A673 (cell line): ENCODE data around the gene EHMT1. TPM values are rescaled to one million over a fixed set of nuclear protein-coding genes. Genes with fewer than 3 reads are reported as not detected.

ENCODE experiments used
- BruUV-seq: library from RNA; stranded (reverse); fragments of 400-500 nt; replicated peaks from 2 replicates; lab custom pipeline; 2021; lab: Mats Ljungman, UMichigan
- CTCF ChIA-PET: fragments of 300-600 bp; sonication (Branson Sonifier 250); formaldehyde crosslinking; loops from one replicate; lab custom pipeline; 2022; ENCODE audit warnings: antibody characterized with exemption; lab: Charles Lee
- POLR2A ChIA-PET: fragments of 300-600 bp; sonication (Branson Sonifier 250); formaldehyde crosslinking; loops from one replicate; lab custom pipeline; 2022; ENCODE audit warnings: antibody characterized with exemption; ENCODE audit not compliant: low non-redundant PET; lab: Charles Lee
- DNase-seq: peaks from one replicate; pipeline ENCODE4 v3.0.0-alpha.2; 2015; ENCODE audit warnings: low spot score
- H3K27ac ChIP-seq: fragments of 200-600 bp; sonication (generic); 2 replicates; pipeline ENCODE4 v1.5.1; 2016; ENCODE audit warnings: mixed run types, low read depth, mild to moderate bottlenecking, mixed read lengths, antibody characterized with exemption, low read length; ENCODE audit not compliant: poor library complexity, severe bottlenecking
- H3K27me3 ChIP-seq: fragments of 200-600 bp; sonication (generic); replicated peaks from 2 replicates; pipeline ENCODE4 v1.6.1; 2017; ENCODE audit warnings: mixed run types, low read depth, mild to moderate bottlenecking, mixed read lengths, antibody characterized with exemption, low read length; ENCODE audit not compliant: insufficient read depth, poor library complexity
- H3K36me3 ChIP-seq: fragments of 200-600 bp; sonication (generic); 2 replicates; pipeline ENCODE4 v1.6.1; 2016; ENCODE audit warnings: mixed run types, mild to moderate bottlenecking, mixed read lengths, antibody characterized with exemption, low read length; ENCODE audit not compliant: insufficient read depth, poor library complexity, severe bottlenecking
- H3K4me1 ChIP-seq: fragments of 200-600 bp; sonication (generic); 2 replicates; pipeline ENCODE4 v1.6.1; 2017; ENCODE audit warnings: mixed run types, mild to moderate bottlenecking, mixed read lengths, antibody characterized with exemption, low read length; ENCODE audit not compliant: insufficient read depth, poor library complexity, severe bottlenecking
- H3K4me3 ChIP-seq: fragments of 200-600 bp; sonication (generic); 2 replicates; pipeline ENCODE4 v1.5.1; 2016; ENCODE audit warnings: low read depth, mixed run types, mild to moderate bottlenecking, mixed read lengths, low read length; ENCODE audit not compliant: poor library complexity, severe bottlenecking
- H3K9me3 ChIP-seq: fragments of 200-600 bp; sonication (generic); 2 replicates; pipeline ENCODE4 v1.6.1; 2016; ENCODE audit warnings: mixed run types, low read depth, mild to moderate bottlenecking, mixed read lengths, antibody characterized with exemption, low read length; ENCODE audit not compliant: poor library complexity, severe bottlenecking
- CTCF ChIP-seq: fragments of 300-800, 200-600 bp; sonication (generic); conservative IDR thresholded peaks from 2 replicates; pipeline ENCODE4 v1.5.1; 2017; ENCODE audit warnings: low read depth, mild to moderate bottlenecking, antibody characterized with exemption, low read length, moderate library complexity, mixed read lengths
- EZH2 ChIP-seq: fragments of 200-600 bp; sonication (generic); IDR thresholded peaks from 2 replicates; pipeline ENCODE4 v1.6.1; 2017; ENCODE audit warnings: borderline replicate concordance, low read depth, mild to moderate bottlenecking, mixed read lengths, antibody characterized with exemption, low read length; ENCODE audit not compliant: poor library complexity, severe bottlenecking
- intact Hi-C: fragments of 100-400 bp; cut with micrococcal nuclease; formaldehyde crosslinking; loops from one replicate; pipeline ENCODE4 v1.10.0; 2022; ENCODE audit not compliant: unreplicated experiment
- total RNA-seq: library from RNA; stranded (reverse); gene quantifications from 2 replicates; pipeline ENCODE4 v1.2.3, GENCODE V29; 2021

The EHMT1 gene
- total RNA-seq, 1 experiment from 2014 or later = 115 TPM

- Histone ChIP-seq H3K27me3 (no peaks in the 10 kb centered on the region), H3K36me3 (no peaks in the 10 kb centered on the region), H3K9me3 (no peaks in the 10 kb centered on the region), H3K27ac (no peak overlapping the region), H3K4me3 (no peak overlapping the region), H3K4me1 (peaks cover 10% of the 10 kb centered on the region)
- peak; percentile 41 for DNase-seq
- ChIA-PET CTCF (no interaction called here), POLR2A (no interaction called here)
- BruUV-seq = no TSS peak
- intact Hi-C loops = no loop called here
- TF ChIP-seq EZH2 = no peak
Observed at GRCh38 chr9:137632230-137633161, 13.7 kb downstream of the EHMT1 start.

- H3K4me3 ChIP-seq = no peak overlapping the region
- H3K27me3 ChIP-seq = no peaks in the 10 kb centered on the region
- CTCF ChIA-PET = no interaction called here
- peaks cover 10% of the 10 kb centered on the region for H3K4me1 ChIP-seq
- intact Hi-C loops = no loop called here
- POLR2A ChIA-PET = interaction anchor here (0.6 kb wide), 1 partner anchor 129 kb away, joined by 5 read pairs; no protein-coding TSS in a partner anchor
- TF ChIP-seq EZH2 = no peak
- no peak for DNase-seq
- no peak overlapping the region for H3K27ac ChIP-seq
- H3K9me3 ChIP-seq = no peaks in the 10 kb centered on the region
- no peaks in the 10 kb centered on the region for H3K36me3 ChIP-seq
- no TSS peak for BruUV-seq
Observed at GRCh38 chr9:137634016-137634415, 15.2 kb downstream of the EHMT1 start.

GRCh38 chr9:137638680-137639079, 19.9 kb downstream of the EHMT1 start:
- no peaks in the 10 kb centered on the region for H3K4me1 ChIP-seq
- no peak for DNase-seq
- POLR2A ChIA-PET = no interaction called here
- intact Hi-C loops = no loop called here
- BruUV-seq = no TSS peak
- H3K36me3 ChIP-seq = no peaks in the 10 kb centered on the region
- H3K27me3 ChIP-seq = no peaks in the 10 kb centered on the region
- no peaks in the 10 kb centered on the region for H3K9me3 ChIP-seq
- H3K4me3 ChIP-seq = no peak overlapping the region
- H3K27ac ChIP-seq = no peak overlapping the region
- no peak for TF ChIP-seq EZH2
- no peak for TF ChIP-seq CTCF
- CTCF ChIA-PET = no interaction called here

GRCh38 chr9:137639303-137640051, 20.7 kb downstream of the EHMT1 start:
- TF ChIP-seq EZH2 = no peak
- TF ChIP-seq CTCF = no peak
- Histone ChIP-seq H3K27ac (no peak overlapping the region), H3K4me1 (no peaks in the 10 kb centered on the region), H3K9me3 (no peaks in the 10 kb centered on the region), H3K4me3 (no peak overlapping the region), H3K27me3 (no peaks in the 10 kb centered on the region), H3K36me3 (no peaks in the 10 kb centered on the region)
- CTCF ChIA-PET = no interaction called here
- no peak for DNase-seq
- no TSS peak for BruUV-seq
- POLR2A ChIA-PET = no interaction called here
- intact Hi-C loops = no loop called here
